ENCODE results near the gene DUSP8. TPM values are rescaled to one million over a fixed set of nuclear protein-coding genes. Genes with fewer than 3 reads are reported as not detected.
A peak's percentile ranks its signal among the peaks of the same experiment; 100 is the strongest.

The DUSP8 gene
- total and polyA plus RNA-seq, 8 donors: 6.4 to 23.5 (median 12.2) TPM

DNA sequence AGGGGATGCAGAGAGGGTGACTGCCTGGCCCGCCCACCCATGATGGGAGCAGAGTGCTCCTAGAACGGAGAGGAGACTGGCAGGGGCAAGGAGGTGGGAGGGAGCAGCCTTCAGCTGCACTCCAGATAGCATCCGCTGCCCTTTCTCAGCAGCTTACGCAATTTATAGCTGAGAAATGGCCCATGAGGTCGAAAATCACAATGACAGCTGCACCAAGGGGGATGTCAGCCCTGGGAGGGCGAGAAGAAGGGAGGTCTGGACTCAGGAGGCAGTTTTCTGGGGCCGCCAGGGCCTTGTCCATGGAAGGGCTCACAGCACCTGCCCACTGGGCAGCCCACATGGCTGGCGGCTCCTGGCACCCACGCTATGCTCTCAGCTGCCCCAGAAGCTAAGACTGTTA, 67.9 kb downstream of the DUSP8 start:
- Histone ChIP-seq H3K27me3 (no peaks in the 10 kb centered on the region), H3K4me3 (no peak overlapping the region), H3K36me3 (no peaks in the 10 kb centered on the region), H3K9me3 (no peaks in the 10 kb centered on the region), H3K4me1 (peaks cover 0 to 2% (median 0%) of the 10 kb centered on the region in 3 donors), H3K27ac (no peak overlapping the region)
- TF ChIP-seq, protein P1, sequence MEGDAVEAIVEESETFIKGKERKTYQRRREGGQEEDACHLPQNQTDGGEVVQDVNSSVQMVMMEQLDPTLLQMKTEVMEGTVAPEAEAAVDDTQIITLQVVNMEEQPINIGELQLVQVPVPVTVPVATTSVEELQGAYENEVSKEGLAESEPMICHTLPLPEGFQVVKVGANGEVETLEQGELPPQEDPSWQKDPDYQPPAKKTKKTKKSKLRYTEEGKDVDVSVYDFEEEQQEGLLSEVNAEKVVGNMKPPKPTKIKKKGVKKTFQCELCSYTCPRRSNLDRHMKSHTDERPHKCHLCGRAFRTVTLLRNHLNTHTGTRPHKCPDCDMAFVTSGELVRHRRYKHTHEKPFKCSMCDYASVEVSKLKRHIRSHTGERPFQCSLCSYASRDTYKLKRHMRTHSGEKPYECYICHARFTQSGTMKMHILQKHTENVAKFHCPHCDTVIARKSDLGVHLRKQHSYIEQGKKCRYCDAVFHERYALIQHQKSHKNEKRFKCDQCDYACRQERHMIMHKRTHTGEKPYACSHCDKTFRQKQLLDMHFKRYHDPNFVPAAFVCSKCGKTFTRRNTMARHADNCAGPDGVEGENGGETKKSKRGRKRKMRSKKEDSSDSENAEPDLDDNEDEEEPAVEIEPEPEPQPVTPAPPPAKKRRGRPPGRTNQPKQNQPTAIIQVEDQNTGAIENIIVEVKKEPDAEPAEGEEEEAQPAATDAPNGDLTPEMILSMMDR (IDR thresholded peaks at IDR 0.05): no peak
- peak; percentile 7 to 43 (median 24) for ATAC-seq
- FAIRE-seq: no peak
- no peak for DNase-seq
- WGBS, 2 donors: 68 to 75% methylated on average over 9 of the region's 9 CpGs
- intact Hi-C loops (cut with DNase I): no loop called here

Other genes starting within 250 kb of the DUSP8 start
- gene BRSK2, start 182.3 kb downstream of the DUSP8 start, total RNA-seq: 10 to 100 TPM; 44.2 to 77.6 (median 62.0) TPM
- 100 to 1,000 TPM in 1 of 2 donors, 10 to 100 TPM in 1; 77.0 to 215 TPM for gene BRSK2, start 182.3 kb downstream of the DUSP8 start, polyA plus RNA-seq
- gene MOB2, start 85.5 kb downstream of the DUSP8 start, total RNA-seq: 10 to 100 TPM; 13.7 to 23.3 (median 17.7) TPM
- 10 to 100 TPM; 25.1 to 30.4 TPM for gene MOB2, start 85.5 kb downstream of the DUSP8 start, polyA plus RNA-seq
- gene KRTAP5-1, start 13.0 kb upstream of the DUSP8 start, total RNA-seq: not detected
- gene KRTAP5-1, start 13.0 kb upstream of the DUSP8 start, polyA plus RNA-seq: under 1 TPM in 1 of 2 donors, not detected in 1; 0.46 TPM
- not detected for gene KRTAP5-2, start 26.0 kb upstream of the DUSP8 start, total RNA-seq
- gene KRTAP5-2, start 26.0 kb upstream of the DUSP8 start, polyA plus RNA-seq: under 1 TPM in 1 of 2 donors, not detected in 1; 0.15 TPM
- not detected for gene KRTAP5-3, start 36.2 kb upstream of the DUSP8 start, total RNA-seq
- not detected for gene KRTAP5-3, start 36.2 kb upstream of the DUSP8 start, polyA plus RNA-seq
- not detected for gene KRTAP5-4, start 49.9 kb upstream of the DUSP8 start, total RNA-seq
- not detected for gene KRTAP5-4, start 49.9 kb upstream of the DUSP8 start, polyA plus RNA-seq
- not detected for gene KRTAP5-5, start 57.5 kb upstream of the DUSP8 start, total RNA-seq
- gene KRTAP5-5, start 57.5 kb upstream of the DUSP8 start, polyA plus RNA-seq: under 1 TPM in 1 of 2 donors, not detected in 1; 0.19 TPM
- not detected for gene KRTAP5-6, start 124.9 kb upstream of the DUSP8 start, total RNA-seq
- gene KRTAP5-6, start 124.9 kb upstream of the DUSP8 start, polyA plus RNA-seq: not detected
- gene IFITM10, start 178.3 kb upstream of the DUSP8 start, total RNA-seq: 1 to 10 TPM in 1 of 6 donors, under 1 TPM in 5; 0.28 to 2.0 (median 0.45) TPM
- under 1 TPM; 0.53 to 0.56 TPM for gene IFITM10, start 178.3 kb upstream of the DUSP8 start, polyA plus RNA-seq
- gene CTSD, start 191.7 kb upstream of the DUSP8 start, total RNA-seq: 100 to 1,000 TPM; 231 to 596 (median 310) TPM
- 100 to 1,000 TPM; 279 to 422 TPM for gene CTSD, start 191.7 kb upstream of the DUSP8 start, polyA plus RNA-seq